Effector CD8-positive, alpha-beta T cell (primary cell): ENCODE measurements around the gene GRIPAP1.

Experiments used
- DNase-seq: peaks from one replicate; lab custom pipeline; 2025; lab: John Stamatoyannopoulos, UW

Gene GRIPAP1

DNA sequence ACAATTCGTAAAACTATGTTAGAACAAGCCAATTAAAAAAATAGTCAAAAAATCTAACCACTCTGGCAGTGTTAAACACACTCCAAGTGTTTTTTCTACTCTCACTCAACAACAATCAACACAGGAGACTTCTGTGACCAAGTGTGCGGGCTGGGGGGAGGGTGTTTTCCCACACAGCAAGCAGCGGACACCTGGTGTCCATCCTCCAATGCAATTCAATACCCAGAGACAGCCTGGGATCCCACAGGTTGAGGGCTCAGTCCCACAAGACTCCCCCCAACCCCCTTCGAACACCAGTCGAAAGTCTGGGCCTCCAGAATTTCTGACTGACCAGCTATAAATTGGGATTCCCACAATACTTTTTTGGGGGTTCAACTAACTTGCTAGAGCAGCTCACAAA is 74.9 kb downstream of the GRIPAP1 start:
- DNase-seq = no peak

- no peak for DNase-seq
Measured at GRCh38 chrX:48924270-48924669, 77.8 kb downstream of the GRIPAP1 start.

- DNase-seq = no peak
Measured at GRCh38 chrX:48923771-48924170, 78.3 kb downstream of the GRIPAP1 start.
